Transverse colon (tissue), 4 donors: ENCODE data around the gene SMPD2. TPM values are rescaled to one million over a fixed set of nuclear protein-coding genes. Genes with fewer than 3 reads are reported as not detected.

ENCODE experiments used
- DNase-seq: peaks from one replicate; pipeline ENCODE4 v3.0.0-alpha.2; 2019
- H3K27ac ChIP-seq, 4 donors: fragments of 200-600 bp; sonication (generic); 2 replicates each; pipeline ENCODE4 v1.5.1; 2016 to 2018; ENCODE audit warnings: inconsistent platforms in 4 of 4
- H3K27me3 ChIP-seq: fragments of 200-600 bp; sonication (generic); 2 replicates; pipeline ENCODE4 v1.5.1; 2017; ENCODE audit warnings: inconsistent platforms
- H3K36me3 ChIP-seq, 4 donors: fragments of 200-600 bp; sonication (generic); 2 replicates each; pipeline ENCODE4 v1.5.1; 2017 to 2019; ENCODE audit warnings: inconsistent platforms in 4 of 4
- H3K4me1 ChIP-seq, 4 donors: fragments of 200-600 bp; sonication (generic); 2 replicates each; pipeline ENCODE4 v1.5.1; 2017 to 2020; ENCODE audit warnings: inconsistent platforms in 4 of 4
- H3K4me3 ChIP-seq, 4 donors: fragments of 200-600 bp; sonication (generic); 1 replicate in 1 of 4; 2 replicates in 3 of 4; pipeline versions ENCODE4 v1.5.1 to v1.6.1; 2017 to 2019; ENCODE audit warnings: inconsistent platforms in 4 of 4
- H3K9me3 ChIP-seq, 2 donors: fragments of 200-600 bp; sonication (generic); 2 replicates each; pipeline ENCODE4 v1.5.1; 2017 to 2019; ENCODE audit warnings: inconsistent platforms in 2 of 2
- CTCF ChIP-seq, 5 experiments: fragments of 200-600 bp in 3 of 5; fragments of 450-650 bp in 2 of 5; sonication (generic) in 3 of 5; IDR thresholded peaks; 1 replicate in 2 of 5; 2 replicates in 3 of 5; pipeline ENCODE4 v1.5.1; 2016 to 2017; ENCODE audit warnings: antibody characterized with exemption in 5 of 5, inconsistent platforms in 3 of 5, mild to moderate bottlenecking in 2 of 5, moderate library complexity in 1 of 5
- EP300 ChIP-seq: sonication (generic); formaldehyde crosslinking; IDR thresholded peaks from one replicate; pipeline ENCODE4 v1.6.1; 2017; ENCODE audit warnings: antibody characterized with exemption, low read depth
- POLR2A ChIP-seq: fragments of 450-650 bp; IDR thresholded peaks from one replicate; pipeline ENCODE4 v1.6.1; 2016; ENCODE audit warnings: antibody characterized with exemption, mild to moderate bottlenecking, moderate library complexity
- POLR2AphosphoS5 ChIP-seq, 3 donors: sonication (generic); formaldehyde crosslinking; IDR thresholded peaks; one replicate each; pipeline ENCODE4 v1.6.1; 2016; ENCODE audit warnings: antibody characterized with exemption in 3 of 3
- WGBS, 2 donors: methylation state at CpG; one replicate each; pipeline ENCODE4 v1.1.5; 2018; ENCODE audit warnings: low coverage in 1 of 2; 5-methylcytosine and 5-hydroxymethylcytosine counted together
- in situ Hi-C, 4 donors: fragments of 200-750 bp; cut with MboI; loops; one replicate each; pipeline versions ENCODE4 v1.15.0 to v1.15.1; 2017; ENCODE audit warnings: low sequenced_read_pairs in 3 of 4, low pct_ligation_motif_present in 1 of 4, low pct_unique_long_range_greater_than_20kb in 1 of 4
- intact Hi-C: fragments of 100-400 bp; cut with DNase I; formaldehyde crosslinking; loops from one replicate; pipeline ENCODE4 v1.15.1; 2023; ENCODE audit warnings: low total_unique reads
- total RNA-seq, 4 donors: library from RNA; depleted of rRNA; stranded (reverse); fragments of >200 nt; gene quantifications; one replicate each; pipeline ENCODE4 v1.1.0, GENCODE V29; 2016

The SMPD2 gene
- total RNA-seq, 4 donors from 2014 or later, result 9.4 to 34.5 (median 30.3) TPM

- H3K27me3 ChIP-seq, result no peaks in the 10 kb centered on the region
- no peak overlapping the region for H3K4me3 ChIP-seq
- DNase-seq, result no peak
- no peaks in the 10 kb centered on the region for H3K4me1 ChIP-seq
- intact Hi-C loops, result no loop called here
- H3K36me3 ChIP-seq, result no peaks in the 10 kb centered on the region
- no peak overlapping the region for H3K27ac ChIP-seq
- WGBS, 2 donors, result 58% methylated on average over 4 of the region's 4 CpGs; no CpG with 5 or more reads in 1 of the 2 donors
- in situ Hi-C loops, result loop anchor here in 2 of 4 donors (25.0 kb wide), 2 partner anchors 210 to 860 kb away; no protein-coding TSS in a partner anchor
- TF ChIP-seq CTCF (IDR thresholded peaks at IDR 0.05) (peak; percentile 15 to 47 (median 40)), EP300 (no peak)
- no peaks in the 10 kb centered on the region for H3K9me3 ChIP-seq
Measured at GRCh38 chr6:109397020-109397419, 43.5 kb upstream of the SMPD2 start.

GRCh38 chr6:109406196-109406595 lies 34.3 kb upstream of the SMPD2 start:
- Histone ChIP-seq H3K4me1 (no peaks in the 10 kb centered on the region), H3K27me3 (no peaks in the 10 kb centered on the region), H3K9me3 (no peaks in the 10 kb centered on the region), H3K4me3 (no peak overlapping the region), H3K27ac (no peak overlapping the region), H3K36me3 (no peaks in the 10 kb centered on the region)
- TF ChIP-seq POLR2A (no peak), CTCF (IDR thresholded peaks at IDR 0.05) (no peak), POLR2AphosphoS5 (IDR thresholded peaks at IDR 0.05) (no peak), EP300 (no peak)
- 60 to 92% methylated on average over 1 to 4 of the region's 4 CpGs for WGBS, 2 donors
- intact Hi-C loops (loop anchor here (5.0 kb wide), 1 partner anchor 1859 kb away; no protein-coding TSS in a partner anchor), in situ Hi-C loops (loop anchor here in 2 of 4 donors (25.0 kb wide), 2 partner anchors 631 to 869 kb away; no protein-coding TSS in a partner anchor)
- DNase-seq, result no peak

- intact Hi-C loops, result no loop called here
Measured at GRCh38 chr6:109411034-109411433, 29.5 kb upstream of the SMPD2 start.

GRCh38 chr6:109417646-109418045 lies 22.9 kb upstream of the SMPD2 start:
- Histone ChIP-seq H3K27me3 (no peaks in the 10 kb centered on the region), H3K36me3 (no peaks in the 10 kb centered on the region), H3K9me3 (no peaks in the 10 kb centered on the region), H3K27ac (no peak overlapping the region), H3K4me1 (no peaks in the 10 kb centered on the region), H3K4me3 (no peak overlapping the region)
- intact Hi-C loops, result no loop called here
- TF ChIP-seq POLR2AphosphoS5 (IDR thresholded peaks at IDR 0.05) (no peak), POLR2A (no peak), CTCF (IDR thresholded peaks at IDR 0.05) (no peak), EP300 (no peak)
- WGBS, 2 donors, result 88 to 89% methylated on average over 4 of the region's 4 CpGs
- no peak for DNase-seq
- in situ Hi-C loops, result loop anchor here in 2 of 4 donors (25.0 kb wide), 2 partner anchors 620 to 880 kb away; no protein-coding TSS in a partner anchor

More at GRCh38 chr6:109411034-109411433, 29.5 kb upstream of the SMPD2 start:
- H3K36me3 ChIP-seq, result no peaks in the 10 kb centered on the region
- H3K4me3 ChIP-seq, result no peak overlapping the region
- H3K4me1 ChIP-seq, result no peaks in the 10 kb centered on the region
- H3K27ac ChIP-seq, result no peak overlapping the region
- H3K27me3 ChIP-seq, result no peaks in the 10 kb centered on the region
- 94% methylated on average over 2 of the region's 2 CpGs; no CpG with 5 or more reads in 1 of the 2 donors for WGBS, 2 donors
- H3K9me3 ChIP-seq, result no peaks in the 10 kb centered on the region
- no peak for TF ChIP-seq EP300
- no peak for TF ChIP-seq POLR2A
- no peak for TF ChIP-seq CTCF (IDR thresholded peaks at IDR 0.05)
- no peak for TF ChIP-seq POLR2AphosphoS5 (IDR thresholded peaks at IDR 0.05)
- no peak for DNase-seq
- in situ Hi-C loops, result loop anchor here in 2 of 4 donors (25.0 kb wide), 2 partner anchors 626 to 874 kb away; no protein-coding TSS in a partner anchor
